GM21381 (cell line): ENCODE measurements around the gene SMARCC2.
"Not testable (repeated sequence)": the region's sequence is repeated elsewhere in the genome, so short reads cannot be mapped to it uniquely, and the experiment has no call there.

Experiments
- ATAC-seq: cut with Tn5 transposase; IDR thresholded peaks from one replicate; pipeline ENCODE4 v1.9.1; 2021; ENCODE audit warnings: mild to moderate bottlenecking, moderate library complexity; ENCODE audit not compliant: unreplicated experiment

SMARCC2 gene

DNA sequence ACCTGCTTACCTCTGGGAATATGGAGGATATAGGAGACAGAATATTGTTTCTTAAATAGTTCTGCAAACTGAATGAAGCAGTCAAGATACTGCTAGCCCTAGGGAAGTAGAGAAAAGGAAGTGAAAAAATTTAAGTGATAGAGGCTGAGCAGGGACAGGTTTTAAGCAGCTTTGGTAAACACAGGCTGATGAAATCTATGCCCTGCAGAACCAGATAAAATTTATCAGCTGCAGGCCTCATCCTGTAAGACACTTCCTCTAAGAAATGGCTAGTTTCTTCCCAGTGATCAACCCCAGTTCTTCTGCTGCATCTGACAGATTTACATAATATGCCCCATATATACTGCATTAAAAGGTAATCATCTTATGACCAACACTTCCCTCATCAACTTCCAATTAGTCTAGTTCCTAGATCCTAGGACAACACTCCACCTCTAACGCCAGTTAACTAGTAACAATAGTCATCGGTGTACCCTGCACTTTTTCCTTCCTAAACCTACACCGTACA is 62.5 kb downstream of the SMARCC2 start:
- no peak for ATAC-seq

DNA sequence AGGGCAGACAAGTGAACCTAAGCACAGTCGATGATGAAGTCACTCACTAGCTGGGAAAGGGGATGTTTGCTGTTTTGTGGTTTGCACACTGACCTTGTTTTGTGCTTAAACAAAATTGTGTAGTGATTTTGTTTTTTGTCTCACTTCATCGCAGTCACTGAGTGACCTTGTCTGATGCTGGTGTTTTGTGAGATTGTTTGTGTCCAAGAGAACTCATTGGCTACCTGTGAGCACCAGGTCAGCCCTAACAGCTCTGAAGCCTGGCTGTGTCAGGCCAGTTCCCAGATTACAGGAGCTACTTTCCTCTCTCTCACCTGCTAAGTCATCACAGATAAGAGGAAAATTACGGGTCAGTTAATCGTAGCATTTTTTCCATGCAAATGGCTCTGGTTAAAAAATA is 65.2 kb downstream of the SMARCC2 start:
- ATAC-seq: no peak

DNA sequence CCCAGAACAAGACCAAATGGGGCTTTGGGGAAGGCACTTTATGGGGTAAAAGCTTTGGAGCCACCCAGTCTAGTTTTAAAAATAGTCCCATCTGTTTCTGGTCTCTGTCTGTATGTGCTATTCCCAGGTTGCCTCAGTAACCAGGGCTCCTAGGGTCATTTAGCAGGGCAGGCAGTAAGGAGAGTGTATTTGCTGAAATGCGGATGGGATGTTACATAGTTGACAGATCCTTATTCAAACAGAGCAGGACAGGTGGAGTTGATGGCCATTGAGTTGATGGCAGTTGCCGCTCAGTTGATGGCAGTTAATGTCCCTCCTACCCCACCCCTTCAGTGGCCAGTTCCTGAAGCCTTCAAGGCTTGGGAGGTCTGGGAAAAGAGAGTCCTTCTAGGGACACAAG is 66.6 kb downstream of the SMARCC2 start:
- ATAC-seq: no peak

DNA sequence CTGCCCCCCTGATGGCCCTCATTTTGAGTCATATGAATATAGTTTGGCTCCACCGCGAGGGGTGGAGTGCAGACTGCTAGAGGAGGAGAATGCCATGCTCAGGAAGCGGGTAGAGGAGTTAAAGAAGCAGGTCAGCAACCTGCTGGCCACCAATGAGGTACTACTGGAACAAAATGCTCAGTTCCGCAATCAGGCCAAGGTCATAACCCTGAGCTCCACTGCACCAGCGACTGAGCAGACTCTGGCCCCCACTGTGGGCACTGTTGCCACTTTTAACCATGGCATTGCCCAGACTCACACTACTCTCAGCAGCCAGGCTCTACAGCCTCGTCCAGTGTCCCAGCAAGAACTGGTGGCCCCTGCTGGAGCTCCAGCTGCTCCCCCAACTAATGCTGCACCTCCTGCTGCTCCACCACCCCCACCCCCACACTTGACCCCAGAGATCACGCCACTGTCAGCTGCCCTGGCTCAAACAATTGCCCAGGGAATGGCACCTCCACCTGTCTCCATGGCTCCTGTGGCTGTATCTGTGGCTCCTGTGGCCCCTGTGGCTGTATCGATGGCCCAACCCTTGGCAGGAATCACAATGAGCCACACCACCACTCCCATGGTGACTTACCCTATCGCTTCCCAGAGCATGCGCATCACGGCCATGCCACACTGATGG is 67.9 kb downstream of the SMARCC2 start:
- no peak for ATAC-seq

DNA sequence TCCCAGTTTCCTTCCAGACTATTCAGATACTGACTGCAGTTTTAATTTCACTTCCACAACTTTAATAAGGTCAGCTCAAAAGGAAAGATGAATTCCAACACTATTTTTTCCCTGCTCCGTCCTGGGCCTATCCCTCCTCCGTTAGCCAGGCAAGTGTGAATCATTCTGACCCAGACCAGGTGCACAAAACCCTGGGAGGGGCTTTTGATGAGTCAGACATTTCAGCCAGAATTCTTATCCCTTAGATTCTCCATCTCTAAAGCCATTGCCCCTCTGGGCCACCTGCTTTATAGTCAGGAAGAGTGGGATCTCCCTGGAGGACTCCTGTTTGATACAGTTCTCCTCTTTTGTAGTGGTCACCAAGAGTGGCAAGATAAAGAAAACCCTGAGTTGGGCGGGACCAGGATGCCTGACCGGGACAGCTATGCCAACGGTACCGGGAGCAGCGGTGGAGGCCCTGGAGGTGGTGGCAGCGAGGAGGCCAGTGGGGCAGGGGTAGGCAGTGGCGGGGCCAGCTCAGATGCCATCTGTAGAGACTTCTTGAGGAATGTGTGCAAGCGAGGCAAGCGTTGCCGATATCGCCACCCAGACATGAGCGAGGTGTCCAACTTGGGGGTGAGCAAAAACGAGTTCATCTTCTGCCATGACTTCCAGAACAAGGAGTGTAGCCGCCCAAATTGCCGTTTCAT is 69.0 kb downstream of the SMARCC2 start:
- no peak for ATAC-seq

DNA sequence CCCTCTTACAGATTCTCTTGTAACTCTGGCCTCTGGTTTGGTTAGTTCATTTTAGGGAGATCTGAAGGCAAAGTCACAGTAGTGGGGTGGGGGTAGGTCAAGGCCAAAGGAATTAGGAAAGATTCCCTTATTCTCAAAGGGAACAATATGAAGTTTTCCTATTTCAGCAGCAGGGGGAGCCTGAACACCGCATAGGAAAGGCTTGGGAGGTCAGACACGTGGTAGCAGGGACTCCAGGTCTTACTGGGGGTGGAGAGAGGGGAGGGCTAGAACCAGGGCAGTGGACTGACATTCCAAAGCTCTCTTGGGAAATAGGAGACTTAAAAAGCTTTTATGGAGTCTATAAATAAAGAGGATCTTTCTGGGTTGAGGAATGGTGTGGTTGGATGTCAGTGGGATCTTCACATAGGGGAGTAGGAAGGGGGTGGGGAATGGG is 69.9 kb downstream of the SMARCC2 start:
- ATAC-seq: no peak

DNA sequence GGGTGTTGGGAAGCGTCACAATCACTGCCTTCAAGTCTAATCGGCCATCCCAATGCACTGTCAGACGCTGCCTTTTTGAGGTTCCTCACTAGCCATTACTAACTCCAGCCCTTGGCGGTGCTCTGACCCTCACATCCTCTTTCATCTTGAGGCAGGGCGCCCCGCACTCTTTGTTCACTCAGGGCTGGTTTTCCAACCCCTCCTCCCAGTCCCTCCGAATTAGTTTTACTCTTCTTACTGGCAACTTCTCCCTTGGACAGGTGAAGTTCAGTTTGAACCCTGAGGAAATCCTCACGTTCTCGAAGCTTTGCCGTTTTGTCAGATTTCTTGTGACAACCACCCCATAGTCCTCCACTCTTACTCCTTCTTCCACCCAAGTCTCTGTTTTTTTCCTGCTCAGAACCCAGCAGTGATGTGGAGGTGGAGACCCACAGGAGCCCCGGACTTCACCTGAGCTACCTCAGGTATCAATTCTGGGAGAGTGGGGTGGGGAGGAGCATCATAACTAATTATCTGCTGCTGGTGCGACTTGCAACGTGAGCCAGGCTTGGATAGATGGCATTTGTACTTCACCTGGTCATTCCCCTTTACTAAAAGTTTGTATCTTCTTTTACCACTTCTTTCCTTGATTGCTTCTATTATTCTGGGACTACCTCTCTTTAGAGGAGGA is 70.5 kb downstream of the SMARCC2 start:
- ATAC-seq: no peak

DNA sequence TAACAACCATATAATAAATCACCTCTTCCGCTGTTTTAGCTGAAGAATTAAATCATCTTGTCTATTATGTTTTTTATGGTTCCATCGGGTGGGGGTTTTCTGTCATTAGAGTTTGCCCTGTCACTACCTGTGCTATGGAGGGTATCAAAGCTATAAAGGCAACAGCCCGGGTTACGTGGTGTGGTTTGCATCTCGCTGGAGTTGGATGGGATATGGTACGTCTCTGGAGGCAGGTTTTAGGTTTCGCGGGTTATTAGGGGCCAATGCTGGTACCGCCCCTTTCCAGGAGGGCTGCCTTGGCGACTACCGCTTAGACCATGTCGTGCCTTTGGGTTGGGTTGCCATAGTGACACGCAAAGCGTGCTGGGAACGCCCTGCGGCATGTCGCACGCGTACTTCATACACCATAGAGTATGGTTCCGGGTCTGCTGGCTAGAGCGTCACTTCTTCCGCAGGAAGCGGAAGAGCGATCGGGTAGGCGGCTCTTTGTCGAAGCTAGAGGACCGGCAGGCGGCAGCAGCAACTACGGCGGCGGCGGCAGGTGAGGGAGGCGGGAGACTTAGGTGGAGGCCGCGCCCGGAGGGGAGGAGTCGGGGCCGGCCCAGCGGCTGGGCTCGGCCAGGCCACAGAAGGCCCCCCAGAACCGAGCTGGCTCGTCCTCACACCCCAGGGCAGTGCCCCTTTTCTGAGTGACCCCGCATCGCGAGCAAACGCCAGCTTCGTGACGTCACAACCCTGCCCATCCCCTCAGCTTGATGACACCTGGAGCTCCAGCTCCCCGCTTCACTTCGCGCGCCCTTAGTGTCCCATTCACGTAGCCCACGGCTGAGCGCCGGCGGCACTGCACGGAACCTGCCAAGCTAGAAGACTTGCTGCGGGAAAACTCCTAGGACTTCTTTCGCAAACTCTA is 71.2 kb downstream of the SMARCC2 start, which contains the start of gene ZC3H10:
Gene ZC3H10 (plus strand): TSS at position 489 of the 910 bp plus-strand sequence. CDS start 2,297 bp downstream, outside the sequence.
- peak; percentile 76 for ATAC-seq

DNA sequence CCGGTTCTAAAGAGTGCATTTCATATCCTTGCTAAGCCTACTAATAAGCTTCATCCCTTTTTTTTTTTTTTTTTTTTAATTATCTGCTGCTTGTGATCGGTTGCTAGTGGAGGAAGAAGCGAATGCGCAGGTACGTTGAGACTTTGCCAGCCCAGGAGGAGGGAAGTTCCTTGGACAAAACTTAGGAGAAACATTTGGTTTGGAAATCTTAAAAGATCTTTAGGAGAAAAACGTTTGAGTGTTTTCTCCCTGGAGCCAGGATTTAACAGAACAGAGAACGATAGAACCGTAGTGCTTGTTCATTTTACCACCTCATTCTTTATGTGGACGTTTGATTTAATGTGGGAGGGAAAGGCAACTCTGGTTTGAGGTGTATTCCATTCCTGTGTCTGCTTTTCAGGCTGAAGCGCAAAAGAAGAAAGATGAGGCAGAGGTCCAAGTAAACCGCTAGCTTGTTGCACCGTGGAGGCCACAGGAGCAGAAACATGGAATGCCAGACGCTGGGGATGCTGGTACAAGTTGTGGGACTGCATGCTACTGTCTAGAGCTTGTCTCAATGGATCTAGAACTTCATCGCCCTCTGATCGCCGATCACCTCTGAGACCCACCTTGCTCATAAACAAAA is 72.1 kb downstream of the SMARCC2 start:
- not testable (repeated sequence) for ATAC-seq

DNA sequence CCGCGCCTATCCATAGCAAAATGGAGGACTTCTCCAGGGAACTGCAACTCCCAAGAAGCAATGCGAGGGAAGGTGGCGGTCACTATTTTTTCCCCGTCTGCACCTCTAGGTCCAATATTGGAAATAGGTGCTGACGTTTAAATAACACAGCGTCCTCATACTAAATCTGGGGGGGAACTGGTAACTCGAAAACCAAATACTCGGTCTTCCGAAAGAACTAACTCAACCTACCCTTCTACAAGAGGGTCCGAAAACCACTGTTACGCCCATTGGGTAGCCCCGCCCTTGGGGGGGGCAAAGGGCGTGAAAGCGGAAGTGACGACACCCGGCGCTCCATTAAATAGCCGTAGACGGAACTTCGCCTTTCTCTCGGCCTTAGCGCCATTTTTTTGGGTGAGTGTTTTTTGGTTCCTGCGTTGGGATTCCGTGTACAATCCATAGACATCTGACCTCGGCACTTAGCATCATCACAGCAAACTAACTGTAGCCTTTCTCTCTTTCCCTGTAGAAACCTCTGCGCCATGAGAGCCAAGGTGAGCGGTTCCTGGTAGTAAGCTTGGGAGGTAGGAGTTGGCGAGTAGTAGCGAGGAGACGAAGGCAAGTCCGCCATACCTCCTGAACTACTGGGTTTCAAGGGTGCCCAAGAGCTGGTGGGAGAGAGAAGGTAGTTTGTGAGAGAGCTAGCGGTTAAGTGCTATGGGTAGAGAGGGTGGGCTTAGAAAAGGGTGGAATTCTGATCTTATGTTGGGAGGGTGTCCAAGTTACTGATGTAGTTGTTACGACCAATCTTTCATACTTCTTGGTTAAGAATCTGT is 72.8 kb downstream of the SMARCC2 start, which contains the start of gene RPL41:
Gene RPL41 (plus strand): TSS at position 367 of the 815 bp plus-strand sequence.
- ATAC-seq: peak; percentile 46

DNA sequence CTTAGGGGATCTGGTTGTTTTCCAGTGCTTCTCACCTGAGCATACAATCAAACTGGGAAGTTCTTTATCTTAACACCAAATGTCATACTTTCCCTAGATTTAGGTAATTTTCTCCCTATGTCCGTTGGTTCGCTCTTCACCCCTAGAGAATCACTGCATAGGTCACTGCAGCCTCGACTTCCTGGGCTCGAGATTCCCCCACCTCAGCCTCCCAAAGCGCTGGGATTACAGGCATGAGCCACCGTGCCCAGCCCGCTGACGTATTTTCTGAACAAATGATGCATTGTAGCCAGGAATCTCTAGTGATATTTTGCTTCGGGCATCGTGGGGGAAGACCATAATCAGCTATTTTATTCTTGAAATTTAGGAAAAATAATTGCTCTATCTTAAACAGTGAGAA is 74.0 kb downstream of the SMARCC2 start:
- no peak for ATAC-seq

DNA sequence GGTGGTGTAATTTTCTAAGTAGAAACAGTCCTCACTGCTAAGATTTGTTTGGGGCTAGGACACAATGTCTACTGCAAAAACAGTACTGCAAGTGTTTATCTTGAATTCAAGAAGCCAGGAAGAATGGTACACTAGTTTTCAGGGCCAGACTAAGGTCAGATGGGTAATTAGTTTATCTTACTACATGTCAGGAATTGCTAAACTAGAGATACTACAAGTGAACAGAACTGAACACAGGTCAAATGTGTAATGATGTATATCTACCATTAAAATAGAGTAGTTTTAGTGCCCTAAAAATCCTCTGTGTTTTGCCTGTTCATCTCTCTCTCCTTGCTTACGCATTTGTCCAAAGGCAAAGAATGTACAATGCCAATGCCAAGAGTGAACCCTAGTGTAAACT is 75.2 kb downstream of the SMARCC2 start:
- ATAC-seq: no peak
